GM18858 (cell line): ENCODE measurements around the gene LSM3.

ENCODE experiments used
- ATAC-seq: cut with Tn5 transposase; IDR thresholded peaks from one replicate; pipeline ENCODE4 v1.9.1; 2021; ENCODE audit not compliant: unreplicated experiment

The LSM3 gene

DNA sequence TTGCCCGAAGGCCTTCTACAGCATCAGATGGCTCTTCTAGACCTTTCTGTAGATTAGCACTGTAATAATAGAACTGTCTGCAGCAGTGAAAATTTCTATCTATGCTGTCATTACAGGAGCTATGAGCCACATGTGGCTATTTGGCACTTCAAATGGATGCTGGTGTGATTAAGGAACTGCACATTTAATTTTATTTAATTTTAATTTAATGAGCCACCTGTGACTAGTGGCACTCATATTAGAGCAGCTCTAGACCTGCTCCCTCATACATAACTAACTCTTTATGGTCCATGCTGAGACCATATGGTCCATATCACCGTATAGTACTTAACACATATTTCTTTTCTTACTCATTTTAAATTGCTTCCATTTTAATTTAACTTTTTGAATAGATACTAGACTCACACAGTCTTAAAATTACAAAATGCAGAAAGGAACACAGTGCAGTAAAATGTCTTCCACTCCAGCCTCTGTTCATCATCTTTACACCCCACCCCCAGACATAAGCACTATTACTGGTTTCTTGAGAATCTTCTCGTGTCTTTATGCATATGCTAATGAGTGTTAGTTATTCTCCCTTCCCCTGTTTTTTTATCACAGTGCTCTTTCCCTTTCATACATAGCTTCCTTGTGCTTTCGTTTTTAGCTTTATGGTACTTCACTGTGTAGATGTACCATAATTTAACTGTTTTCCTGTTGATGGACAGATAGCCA lies 9.6 kb downstream of the LSM3 start:
- ATAC-seq = no peak

DNA sequence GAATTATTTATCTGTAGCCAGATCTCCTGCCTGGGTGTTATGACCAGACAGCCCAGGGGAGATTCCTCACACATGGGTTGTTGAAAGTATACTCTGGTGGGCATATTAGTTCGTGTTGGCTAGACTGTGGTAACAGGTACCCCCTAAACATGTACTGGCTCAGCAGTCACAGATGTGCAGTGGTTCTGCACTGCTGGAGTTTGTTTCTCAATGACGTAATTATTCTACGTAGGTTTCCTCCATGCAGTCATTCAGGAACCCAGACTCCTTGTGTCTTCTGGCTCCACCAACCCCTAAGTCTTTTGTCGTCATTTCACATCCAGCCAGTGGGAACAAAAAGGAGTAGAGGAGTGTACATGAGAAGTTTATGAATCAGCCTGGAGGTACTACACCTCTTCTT lies 16.2 kb downstream of the LSM3 start:
- ATAC-seq = no peak

DNA sequence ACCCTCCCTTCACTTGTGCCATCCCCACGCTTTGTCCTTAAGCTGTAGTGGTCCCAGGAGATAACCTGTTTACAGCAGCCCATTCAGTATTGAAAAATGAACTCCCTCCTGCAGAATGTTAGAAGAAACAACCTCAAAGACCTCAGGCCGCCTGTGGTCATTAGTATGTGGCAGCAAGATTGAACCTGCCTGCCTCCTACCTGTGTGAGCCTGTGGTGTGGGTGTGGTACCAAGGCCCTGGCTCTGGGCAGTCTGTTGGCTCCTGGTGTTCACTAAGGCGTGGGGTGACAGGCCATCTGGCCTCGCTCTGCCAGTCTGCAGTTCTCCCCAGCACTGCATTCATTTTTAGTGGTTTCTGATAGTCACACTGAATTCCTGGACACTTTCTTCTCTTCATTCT lies 21.0 kb downstream of the LSM3 start:
- ATAC-seq = no peak

DNA sequence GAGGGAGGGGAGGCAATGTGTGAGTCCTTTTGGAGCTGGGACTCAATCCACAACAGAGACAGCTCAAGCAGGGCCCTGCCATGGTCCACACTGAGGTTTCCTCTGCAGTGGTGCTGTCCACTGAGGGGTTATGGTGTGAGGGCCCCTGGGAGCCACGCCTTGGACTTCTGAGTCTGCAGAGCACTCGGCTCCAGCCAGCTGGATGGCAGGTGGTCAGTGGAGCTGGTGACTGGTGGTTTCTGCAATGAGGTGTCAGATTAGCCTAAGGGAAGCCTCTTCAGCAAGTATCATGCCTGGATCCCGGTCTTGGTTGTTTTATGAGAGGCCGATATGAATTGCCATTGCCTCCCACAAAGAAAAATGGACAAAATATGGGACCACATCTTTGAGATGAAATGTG lies 21.7 kb downstream of the LSM3 start:
- no peak for ATAC-seq

DNA sequence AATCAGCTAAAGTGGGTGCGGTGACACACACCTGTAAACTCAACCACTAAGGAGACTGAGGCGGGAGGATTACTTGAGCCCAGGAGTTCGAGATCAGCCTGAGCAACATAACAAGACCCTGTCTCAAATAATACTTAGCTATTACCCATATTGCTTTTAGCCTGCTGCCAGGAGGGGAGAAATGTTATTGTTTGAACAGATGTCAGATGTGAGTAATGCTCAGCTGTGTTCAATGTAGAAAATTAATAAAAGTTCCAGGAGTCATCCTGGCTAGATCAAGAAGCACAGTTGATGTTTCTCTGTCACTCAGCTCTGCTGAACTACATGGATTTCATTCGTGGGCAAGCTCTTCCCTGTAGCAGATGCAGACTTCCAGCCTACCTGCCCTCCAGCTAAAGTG lies 22.2 kb downstream of the LSM3 start:
- ATAC-seq = no peak

DNA sequence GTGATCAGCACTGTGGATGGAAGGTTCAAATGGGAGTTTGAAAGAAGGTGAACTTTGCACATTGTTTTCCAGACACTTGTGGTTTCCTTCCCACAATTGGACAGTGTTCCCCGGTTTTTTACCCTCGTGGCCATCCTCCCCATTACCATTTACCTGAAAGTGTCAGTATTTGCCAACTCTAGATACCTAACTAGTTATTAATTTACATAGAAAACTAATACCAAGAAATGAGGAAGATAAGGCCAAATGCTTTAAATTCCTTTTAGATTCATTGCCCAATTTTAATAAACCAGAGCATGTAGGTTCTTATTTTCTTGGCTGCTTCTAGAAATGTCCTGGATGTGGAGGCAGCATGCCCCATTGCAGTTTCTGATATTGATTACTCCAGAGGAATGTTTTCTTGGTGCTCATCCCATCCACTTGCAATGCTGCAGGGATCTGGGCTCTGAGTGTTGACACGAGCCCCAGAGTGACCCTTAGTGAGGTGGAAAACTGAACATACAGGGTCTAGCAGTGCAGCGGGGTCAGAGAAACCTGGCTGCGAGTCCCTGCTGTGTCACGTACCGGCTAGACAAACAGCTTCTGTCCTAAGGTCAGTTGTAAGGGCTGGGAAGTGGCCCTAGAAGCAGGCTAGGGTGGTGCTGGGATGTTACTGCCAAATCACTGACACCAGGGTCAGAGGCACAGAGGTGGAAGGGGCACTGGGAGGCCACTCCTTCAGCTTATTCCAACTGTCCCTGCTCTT lies 23.5 kb downstream of the LSM3 start:
- no peak for ATAC-seq

DNA sequence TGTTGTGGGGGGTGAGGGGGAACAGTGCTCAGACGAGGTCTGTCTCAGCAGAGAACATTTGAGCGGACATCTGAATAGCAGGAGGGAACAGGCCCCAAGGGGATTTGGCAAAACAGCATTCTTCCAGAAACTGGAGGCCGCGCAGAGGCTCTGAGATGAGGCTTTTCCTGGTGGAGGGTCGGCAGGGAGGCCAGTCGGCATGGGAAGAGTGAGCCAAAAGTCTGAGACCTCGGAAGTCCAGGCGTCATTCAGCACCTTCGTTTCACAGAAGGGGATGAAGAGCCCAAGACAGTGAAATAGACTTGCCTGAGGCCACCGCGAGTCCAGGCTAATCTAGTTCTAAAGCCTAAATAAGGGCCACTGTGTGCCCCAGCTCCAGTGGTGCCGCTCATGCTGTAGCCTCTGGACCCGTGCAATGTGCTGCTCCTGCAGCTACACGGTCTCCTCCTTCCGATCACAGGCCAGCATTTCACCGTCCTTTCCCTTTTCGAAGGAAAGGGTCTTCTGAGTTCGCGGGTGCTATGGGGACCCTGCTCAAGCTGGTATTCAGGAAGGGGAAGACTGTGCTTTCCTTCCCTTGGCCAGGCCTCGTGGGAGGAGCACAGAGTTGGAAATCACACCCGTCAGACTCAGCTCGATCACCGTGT lies 24.4 kb downstream of the LSM3 start:
- no peak for ATAC-seq

DNA sequence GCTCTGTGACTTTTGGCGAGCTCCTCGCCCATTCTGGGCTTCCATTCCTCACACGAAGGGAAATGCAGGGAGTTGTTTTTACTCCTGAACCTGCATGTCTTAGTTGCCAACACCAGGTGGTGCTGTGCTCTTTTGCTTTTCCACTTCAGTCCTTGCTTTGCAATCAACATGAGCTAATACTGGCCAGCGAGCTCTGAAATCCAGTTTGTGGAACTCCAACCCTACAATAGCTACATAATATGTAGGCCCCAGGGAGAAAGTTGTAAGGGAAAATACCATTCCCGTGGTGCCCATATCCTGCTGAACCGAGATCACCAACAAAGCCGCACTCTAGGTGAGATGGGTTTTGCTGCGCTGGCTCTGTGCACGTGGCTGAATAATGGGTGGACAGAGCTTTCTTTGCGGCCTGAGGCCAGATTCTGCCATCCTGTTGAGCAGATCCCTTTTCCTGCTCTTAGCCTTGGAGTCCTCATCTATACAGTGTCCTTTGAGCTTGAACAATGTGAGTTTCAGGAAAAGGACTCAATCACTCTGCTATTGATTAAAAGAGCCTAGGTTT lies 25.0 kb downstream of the LSM3 start:
- no peak for ATAC-seq

DNA sequence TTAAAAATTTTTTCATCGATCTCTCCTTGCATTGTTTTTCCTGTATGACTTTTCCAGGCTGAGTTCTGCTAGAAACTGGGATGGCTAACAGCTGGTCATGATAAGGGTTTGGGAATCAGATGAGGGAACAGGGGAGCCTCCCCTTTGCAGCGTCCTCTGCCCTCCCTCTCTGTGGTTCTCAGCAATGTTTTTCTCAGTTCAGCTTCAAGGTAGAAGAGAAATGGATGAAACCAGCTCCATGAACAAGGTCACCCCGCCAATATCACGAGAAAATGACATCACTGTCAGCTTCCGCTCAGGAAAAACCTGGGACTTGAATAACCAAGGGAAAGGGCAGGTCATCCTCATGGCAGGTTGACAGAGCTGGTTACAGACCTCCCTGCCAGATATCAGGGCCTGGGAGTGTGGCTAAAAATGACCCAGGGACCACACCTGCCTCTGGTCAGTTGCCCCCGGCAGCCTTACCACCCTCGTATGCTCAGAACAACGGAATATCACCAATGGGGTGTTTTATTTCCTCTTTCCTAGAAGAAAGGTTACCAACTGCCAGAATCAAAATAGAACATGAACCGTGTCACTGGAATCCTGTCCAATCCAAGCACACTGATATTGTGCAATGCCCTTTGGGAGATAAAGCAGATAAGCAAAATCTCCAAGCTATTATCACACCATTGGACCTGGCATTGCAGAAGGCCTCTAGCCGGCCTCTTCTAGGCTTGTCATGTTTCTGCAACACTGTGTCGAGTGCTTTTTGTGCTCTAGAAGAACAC lies 26.1 kb downstream of the LSM3 start:
- ATAC-seq = no peak

DNA sequence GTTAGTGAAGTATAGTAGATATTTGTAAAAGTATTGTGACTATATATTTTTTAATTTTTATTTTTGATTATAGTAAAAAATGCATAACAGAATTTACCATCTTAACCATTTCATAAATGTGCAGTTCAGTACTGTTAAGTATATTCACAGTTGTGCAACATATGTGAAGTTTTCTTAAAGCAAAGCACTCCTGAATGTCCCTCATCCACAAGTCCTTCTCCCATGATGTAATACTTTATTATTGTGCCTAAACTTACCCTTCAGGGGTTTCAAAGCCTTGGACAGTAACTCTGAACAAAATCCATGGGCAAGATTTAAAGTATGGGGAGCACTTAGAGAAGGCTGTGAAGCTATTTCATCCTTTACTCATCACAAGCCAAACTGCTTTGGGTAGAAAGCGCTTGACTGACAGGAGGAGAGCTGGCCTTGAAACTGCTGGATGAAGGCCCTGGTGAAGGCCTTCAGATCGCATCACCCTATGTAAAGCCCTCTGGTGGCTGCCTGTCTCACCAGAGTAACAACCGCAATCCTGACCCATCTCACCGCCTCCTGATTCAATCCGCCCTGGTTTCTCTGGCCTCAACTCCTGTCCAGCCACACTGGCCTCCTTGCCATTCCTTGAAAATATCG lies 28.0 kb downstream of the LSM3 start:
- no peak for ATAC-seq

DNA sequence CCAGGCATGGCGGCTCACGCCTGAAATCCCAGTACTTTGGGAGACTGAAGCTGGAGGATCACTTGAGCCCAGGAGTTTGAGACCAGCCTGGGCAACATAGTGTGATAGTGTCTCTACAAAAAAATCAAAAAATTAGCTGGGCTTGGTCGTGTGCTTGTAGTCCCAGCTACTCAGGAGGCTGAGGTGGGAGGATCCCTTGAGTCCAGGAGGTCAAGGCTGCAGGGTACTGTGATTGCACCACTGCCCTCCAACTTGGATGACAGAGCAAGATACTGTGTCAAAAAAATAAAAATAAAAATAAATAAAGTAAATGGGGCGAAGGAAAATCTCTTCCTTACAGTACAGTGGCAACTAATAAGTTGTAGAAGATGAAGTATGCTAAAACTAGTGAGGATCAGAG lies 29.6 kb downstream of the LSM3 start:
- ATAC-seq = no peak

DNA sequence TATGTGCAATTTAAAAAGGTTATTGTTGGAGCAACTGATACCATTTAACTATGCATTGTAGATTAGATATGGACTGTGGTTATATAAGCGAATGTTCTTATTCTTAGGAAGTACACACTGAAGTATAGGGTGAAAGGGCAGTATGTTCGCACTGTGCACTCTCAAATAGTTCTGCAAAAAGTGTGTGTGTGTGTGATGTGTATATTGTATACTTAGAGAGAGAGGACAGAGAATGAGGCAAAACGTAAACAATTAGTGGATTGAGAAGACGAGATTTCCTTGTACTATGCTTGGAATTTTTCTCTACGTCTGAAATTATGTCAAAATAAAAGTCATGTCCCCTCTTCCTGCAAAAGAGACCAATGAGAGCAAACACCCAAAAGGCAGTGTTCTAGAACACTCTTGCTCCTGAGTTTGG lies 30.4 kb downstream of the LSM3 start:
- ATAC-seq = no peak

DNA sequence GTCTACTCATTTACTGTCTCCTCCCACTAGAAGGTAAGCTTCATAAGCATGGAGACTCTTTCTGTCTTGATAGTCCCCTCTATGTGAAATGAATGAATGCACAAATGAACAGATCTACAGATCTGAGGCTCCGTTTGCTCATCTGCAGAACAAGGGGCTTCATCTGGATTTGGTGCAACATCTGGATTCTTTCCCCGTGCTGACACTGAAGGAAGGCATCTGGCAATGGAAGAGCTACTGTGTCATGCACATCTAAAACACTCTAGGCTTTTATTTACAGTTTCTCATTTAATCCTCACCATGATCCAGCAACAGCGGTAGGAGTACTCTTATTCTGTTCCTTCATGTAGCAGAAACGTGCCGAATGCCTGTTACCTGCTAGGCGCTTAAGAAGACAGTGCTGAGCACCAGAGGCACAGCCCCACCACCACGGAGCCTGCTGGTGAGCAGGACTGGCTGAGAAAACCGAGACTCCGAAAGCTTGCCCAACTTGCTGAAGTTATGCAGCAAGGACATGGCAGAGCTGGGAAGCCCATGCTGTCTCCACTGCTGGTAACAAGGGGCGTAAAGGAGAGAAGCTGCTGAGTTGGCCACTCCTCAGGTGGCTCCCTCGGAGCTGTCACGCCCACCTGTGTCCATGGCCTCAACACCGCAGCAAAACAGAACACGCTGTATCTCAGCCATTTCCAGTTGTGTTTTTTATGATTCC lies 31.1 kb downstream of the LSM3 start:
- ATAC-seq = no peak

DNA sequence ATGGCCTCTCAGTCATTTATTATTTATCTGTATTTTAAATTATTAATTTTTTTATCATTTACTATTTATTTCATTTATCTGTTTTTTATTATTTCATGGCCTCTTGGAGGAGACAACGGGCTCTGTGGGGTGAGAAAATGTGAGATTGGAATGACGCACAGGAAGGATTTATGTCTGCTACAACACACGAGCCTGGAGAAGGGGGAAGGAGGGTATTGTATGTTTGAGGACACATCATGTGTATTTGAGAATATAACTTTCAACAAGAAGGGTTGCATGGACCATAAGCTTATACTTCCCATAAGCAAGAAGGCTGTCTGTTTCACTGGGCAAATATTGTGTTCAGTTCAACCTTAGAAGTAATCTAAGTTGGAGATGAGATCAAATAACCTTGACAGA lies 31.7 kb downstream of the LSM3 start:
- no peak for ATAC-seq

DNA sequence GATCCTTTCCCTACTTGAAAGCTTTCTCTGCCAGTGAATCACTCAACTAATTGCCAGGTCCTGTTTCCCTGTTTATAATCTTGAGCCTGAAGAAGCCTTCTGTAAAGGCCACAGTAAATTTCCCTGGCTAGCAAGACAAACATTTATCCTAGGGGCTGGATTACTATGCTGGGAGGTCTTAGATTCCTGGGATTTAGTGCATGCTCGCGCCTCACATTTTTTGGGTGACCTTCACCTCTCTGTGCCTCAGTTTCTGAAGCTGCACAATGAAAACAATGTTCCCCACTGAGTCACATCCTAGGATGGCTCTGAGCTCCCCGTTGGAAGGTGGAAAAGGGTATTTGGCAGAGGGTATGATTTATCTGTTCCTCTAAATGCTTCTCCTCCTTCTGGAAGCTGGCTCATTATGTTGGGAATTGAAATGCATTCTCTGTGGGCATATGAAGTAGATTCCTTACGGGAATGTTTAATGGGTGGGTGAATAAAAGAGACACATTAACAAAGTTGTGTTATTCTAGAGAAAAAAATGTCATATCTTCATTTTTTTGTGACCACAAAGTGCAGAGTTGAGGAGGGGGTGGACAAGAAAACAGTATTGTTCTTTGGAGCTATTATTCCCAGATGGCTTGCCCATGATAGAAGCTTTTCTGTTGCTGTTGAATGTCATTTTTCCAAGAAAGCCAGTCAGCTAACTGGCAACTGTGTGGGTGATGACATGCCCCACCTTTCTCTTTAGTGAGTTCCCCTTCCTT lies 32.4 kb downstream of the LSM3 start:
- ATAC-seq = no peak

DNA sequence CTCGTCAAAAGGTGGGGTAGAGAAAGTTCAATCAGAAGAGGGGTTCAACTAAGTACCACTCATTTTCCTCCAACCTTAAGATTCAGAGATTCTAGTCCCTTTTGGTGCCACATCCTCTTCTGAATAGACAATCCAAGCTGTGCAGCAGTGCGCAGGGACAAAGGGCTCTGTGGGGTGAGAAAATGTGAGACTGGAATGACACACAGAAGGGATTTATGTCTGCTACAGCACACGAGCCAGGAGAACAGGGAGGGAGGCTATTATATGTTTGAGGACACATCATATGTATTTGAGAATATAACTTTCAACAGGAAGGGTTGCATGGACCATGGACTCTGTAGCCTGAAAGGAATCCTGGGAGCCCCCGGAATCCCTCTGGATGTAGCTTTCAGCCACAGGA lies 33.0 kb downstream of the LSM3 start:
- ATAC-seq = no peak

DNA sequence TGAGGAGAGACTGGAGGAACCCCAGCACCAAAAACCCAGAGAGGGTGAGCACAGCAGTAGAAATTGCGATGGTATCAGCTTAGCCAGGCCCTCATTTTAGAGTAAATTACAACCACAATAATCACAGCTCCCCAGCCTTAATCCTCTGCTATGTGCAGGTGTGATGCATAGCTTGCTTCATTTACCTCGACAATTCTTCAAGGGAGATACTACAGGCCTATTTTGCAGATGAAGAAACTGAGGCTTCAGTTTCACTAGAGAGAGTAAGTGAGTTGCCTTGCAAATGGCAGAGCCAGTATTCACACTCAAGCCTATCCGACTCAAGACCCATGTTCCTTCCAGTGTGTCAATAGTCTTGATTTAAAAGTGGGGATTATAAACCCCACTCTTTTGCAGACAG lies 33.4 kb downstream of the LSM3 start:
- ATAC-seq = no peak

DNA sequence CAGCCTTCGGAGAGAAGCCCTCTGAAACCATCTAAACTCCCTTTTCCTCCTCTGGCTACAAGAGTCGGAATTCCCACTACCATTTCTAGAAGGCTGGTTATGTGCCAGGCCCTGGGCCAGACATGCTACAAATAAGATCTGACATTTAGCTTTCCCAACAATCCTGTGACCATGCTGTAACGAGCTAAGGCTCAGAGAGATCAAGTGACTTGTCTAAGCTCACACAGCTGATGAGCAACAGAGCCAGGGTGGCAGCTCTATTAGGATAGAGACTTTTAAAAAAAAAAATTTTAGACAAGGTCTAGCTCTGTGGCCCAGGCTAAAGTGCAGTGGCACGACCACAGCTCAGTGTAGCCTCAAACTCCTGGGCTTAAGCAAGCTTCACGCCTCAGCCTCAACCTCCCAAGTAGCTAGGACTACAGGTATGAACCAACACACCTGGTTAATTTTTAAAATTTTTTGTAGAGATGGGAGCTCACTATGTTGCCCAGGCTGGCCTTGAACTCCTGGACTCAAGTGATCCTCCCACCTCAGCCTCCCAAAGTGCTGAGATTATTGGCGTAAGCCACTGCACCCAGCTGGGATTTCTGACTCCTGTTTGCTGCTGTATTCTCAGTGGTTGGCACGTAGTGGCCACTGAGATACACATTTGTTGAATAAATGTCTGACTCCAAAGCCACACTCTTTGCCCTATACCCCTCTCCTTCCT lies 34.6 kb downstream of the LSM3 start:
- no peak for ATAC-seq

DNA sequence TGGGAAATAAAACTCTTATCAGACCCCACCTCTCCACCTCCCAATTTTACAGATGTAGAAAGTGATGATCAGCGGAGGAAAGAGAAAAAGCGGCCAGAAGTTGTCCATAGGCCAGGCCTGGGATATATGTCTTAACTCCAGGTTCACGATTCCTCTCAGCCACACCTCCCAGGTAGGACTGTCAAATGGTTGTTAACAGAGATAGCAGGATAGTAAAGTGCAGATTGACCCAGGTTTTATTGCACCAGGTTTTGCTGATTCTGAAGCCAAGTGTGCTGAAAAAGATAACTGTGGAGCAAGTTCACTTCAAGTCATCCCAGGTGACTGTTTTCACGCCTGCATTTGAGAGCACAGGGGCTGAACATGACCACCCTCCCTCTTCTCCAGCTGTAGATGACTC lies 36.1 kb downstream of the LSM3 start:
- ATAC-seq = no peak
